Activated CD8-positive, alpha-beta T cell treated with anti-CD3 and anti-CD28 coated beads for 36 hours (primary cell): ENCODE data around the gene ADAMTSL4. TPM values are rescaled to one million over a fixed set of nuclear protein-coding genes. Genes with fewer than 3 reads are reported as not detected.
"Not testable (repeated sequence)": the region's sequence is repeated elsewhere in the genome, so short reads cannot be mapped to it uniquely, and the experiment has no call there.

ENCODE experiments used
- ATAC-seq: fragments of 200-7000 bp; cut with Tn5 transposase; one replicate; pipeline ENCODE4 v1.10.0; 2021; ENCODE audit warnings: mild to moderate bottlenecking, moderate library complexity
- CTCF ChIA-PET: fragments of 350-600 bp; sonication (Branson Sonifier 250); formaldehyde crosslinking; loops from one replicate; lab custom pipeline; 2021; ENCODE audit warnings: antibody characterized with exemption; lab: Charles Lee
- POLR2A ChIA-PET: fragments of 350-600 bp; sonication (Branson Sonifier 250); formaldehyde crosslinking; loops from one replicate; lab custom pipeline; 2021; ENCODE audit warnings: antibody characterized with exemption; lab: Charles Lee
- DNase-seq: peaks from one replicate; pipeline ENCODE4 v3.0.0-alpha.2; 2020
- H3K27ac Mint-ChIP-seq: one replicate; pipeline ENCODE4 v1.8.0; 2021; ENCODE audit warnings: mild to moderate bottlenecking, mixed read lengths
- H3K27me3 Mint-ChIP-seq: one replicate; pipeline ENCODE4 v1.8.0; 2021; ENCODE audit warnings: mixed read lengths
- H3K36me3 Mint-ChIP-seq: one replicate; pipeline ENCODE4 v1.8.0; 2021; ENCODE audit warnings: low read depth, mixed read lengths
- H3K4me1 Mint-ChIP-seq: one replicate; pipeline ENCODE4 v1.8.0; 2021; ENCODE audit warnings: low read depth, mixed read lengths
- H3K4me3 Mint-ChIP-seq: one replicate; pipeline ENCODE4 v1.8.0; 2021; ENCODE audit warnings: mild to moderate bottlenecking, moderate library complexity, mixed read lengths
- H3K9me3 Mint-ChIP-seq: one replicate; pipeline ENCODE4 v1.8.0; 2021; ENCODE audit warnings: mixed read lengths
- intact Hi-C: fragments of 100-400 bp; cut with micrococcal nuclease; formaldehyde crosslinking; loops from one replicate; pipeline ENCODE4 v1.10.0; 2022
- total RNA-seq, 2 experiments: library from RNA; stranded (reverse); gene quantifications; one replicate each; pipeline ENCODE4 v1.2.3, GENCODE V29; 2021
- TF ChIP-seq, protein P1 (sequence below): fragments of 200-600 bp; IDR thresholded peaks from one replicate; pipeline ENCODE4 v1.8.0; 2022; ENCODE audit warnings: antibody characterized with exemption, mild to moderate bottlenecking

The ADAMTSL4 gene
- total RNA-seq, 2 experiments from 2014 or later: 0.11 to 0.20 TPM

DNA sequence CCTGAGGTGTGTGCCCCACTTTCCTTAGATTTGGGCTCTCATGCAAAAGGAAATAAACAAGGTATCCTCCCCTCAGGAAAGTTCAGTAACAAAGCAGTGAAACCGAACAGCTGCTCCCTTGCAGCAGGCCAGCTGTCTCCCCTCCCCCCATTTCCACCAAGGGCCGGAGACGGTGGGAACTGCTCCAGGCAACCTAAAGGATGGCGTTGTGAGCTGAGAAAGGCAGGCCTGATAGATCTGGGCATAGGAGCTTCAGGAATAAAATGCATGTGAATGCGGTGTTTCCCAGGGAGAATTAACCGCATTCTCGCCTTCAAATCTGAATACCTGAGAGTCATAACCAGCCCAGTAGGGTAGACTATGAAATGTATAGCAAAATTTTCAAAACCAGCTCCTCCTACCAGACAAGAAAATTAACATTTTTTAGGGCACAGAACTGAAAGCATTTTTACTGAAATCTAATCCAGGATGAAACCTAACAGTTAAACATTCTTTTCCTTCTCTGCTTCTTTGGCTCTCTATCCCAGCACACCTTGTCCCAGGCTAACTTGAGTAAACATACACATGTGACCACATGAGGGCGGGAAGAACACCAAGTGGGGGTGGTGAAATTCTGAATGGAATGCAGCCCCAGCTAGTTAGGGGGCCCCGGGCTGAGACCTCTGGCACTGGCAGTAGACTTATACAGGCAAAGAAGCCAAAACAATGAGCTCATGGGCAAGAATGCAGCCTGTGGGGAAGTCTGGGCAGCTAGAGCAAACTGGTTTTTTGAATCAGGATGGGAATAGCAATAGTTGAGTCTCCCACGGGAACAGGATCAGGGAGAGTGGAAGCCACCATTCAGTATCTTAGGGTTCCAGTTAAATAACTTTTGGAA is 18.7 kb downstream of the ADAMTSL4 start:
- DNase-seq: peak; percentile 68
- Mint-ChIP-seq H3K4me3 (peak overlapping the region; percentile 62), H3K9me3 (no peaks in the 10 kb centered on the region), H3K27ac (peak overlapping the region; percentile 97), H3K36me3 (peaks cover 39% of the 10 kb centered on the region), H3K4me1 (peaks cover 84% of the 10 kb centered on the region), H3K27me3 (no peaks in the 10 kb centered on the region)
- TF ChIP-seq, protein P1, sequence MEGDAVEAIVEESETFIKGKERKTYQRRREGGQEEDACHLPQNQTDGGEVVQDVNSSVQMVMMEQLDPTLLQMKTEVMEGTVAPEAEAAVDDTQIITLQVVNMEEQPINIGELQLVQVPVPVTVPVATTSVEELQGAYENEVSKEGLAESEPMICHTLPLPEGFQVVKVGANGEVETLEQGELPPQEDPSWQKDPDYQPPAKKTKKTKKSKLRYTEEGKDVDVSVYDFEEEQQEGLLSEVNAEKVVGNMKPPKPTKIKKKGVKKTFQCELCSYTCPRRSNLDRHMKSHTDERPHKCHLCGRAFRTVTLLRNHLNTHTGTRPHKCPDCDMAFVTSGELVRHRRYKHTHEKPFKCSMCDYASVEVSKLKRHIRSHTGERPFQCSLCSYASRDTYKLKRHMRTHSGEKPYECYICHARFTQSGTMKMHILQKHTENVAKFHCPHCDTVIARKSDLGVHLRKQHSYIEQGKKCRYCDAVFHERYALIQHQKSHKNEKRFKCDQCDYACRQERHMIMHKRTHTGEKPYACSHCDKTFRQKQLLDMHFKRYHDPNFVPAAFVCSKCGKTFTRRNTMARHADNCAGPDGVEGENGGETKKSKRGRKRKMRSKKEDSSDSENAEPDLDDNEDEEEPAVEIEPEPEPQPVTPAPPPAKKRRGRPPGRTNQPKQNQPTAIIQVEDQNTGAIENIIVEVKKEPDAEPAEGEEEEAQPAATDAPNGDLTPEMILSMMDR: no peak
- intact Hi-C loops: loop anchor here (10.0 kb wide), 1 partner anchor 127 kb away; the partner anchor contains the start of gene GOLPH3L
- ChIA-PET CTCF (interaction anchor here (1.0 to 15.9 kb wide), 4 partner anchors 6 to 129 kb away, joined by 3 to 324 read pairs (median 140); partner anchors contain the start of genes ENSA, GOLPH3L and MCL1), POLR2A (interaction anchor here (0.5 to 24.5 kb wide), 9 partner anchors 4 to 543 kb away, joined by 3 to 678 read pairs (median 5); partner anchors contain the start of genes ENSA, GOLPH3L, MCL1 and TARS2)
- peak; percentile 22 for ATAC-seq

DNA sequence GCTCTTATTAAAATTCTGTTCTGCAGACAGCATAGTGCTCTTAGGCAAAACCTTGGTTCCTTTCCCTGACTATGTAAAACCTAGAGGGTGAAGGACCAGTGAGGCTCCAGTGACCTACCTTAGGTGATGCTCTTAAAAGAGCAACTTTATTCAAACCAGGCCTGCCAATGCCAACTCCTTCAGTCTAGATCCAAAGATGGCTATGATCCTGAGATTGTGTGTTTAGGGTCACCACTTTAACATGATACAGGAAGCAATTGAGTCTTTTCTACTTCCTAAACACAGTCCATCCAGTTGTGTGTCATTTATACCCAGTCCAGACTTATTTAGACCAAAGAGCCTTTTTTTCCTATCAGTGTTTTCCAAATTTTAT is 19.4 kb downstream of the ADAMTSL4 start:
- POLR2A ChIA-PET: interaction anchor here (0.5 to 24.5 kb wide), 8 partner anchors 5 to 542 kb away, joined by 3 to 678 read pairs (median 5); partner anchors contain the start of genes ENSA, GOLPH3L, MCL1 and TARS2
- TF ChIP-seq, protein P1: no peak
- Mint-ChIP-seq H3K4me3 (peak overlapping the region; percentile 62), H3K27ac (peak overlapping the region; percentile 97), H3K36me3 (peaks cover 45% of the 10 kb centered on the region), H3K27me3 (no peaks in the 10 kb centered on the region), H3K4me1 (peaks cover 84% of the 10 kb centered on the region), H3K9me3 (no peaks in the 10 kb centered on the region)
- intact Hi-C loops: loop anchor here (10.0 kb wide), 1 partner anchor 126 kb away; the partner anchor contains the start of gene GOLPH3L
- DNase-seq: no peak
- CTCF ChIA-PET: interaction anchor here (1.0 to 15.9 kb wide), 4 partner anchors 7 to 129 kb away, joined by 3 to 324 read pairs (median 140); partner anchors contain the start of genes ENSA, GOLPH3L and MCL1
- ATAC-seq: no peak

DNA sequence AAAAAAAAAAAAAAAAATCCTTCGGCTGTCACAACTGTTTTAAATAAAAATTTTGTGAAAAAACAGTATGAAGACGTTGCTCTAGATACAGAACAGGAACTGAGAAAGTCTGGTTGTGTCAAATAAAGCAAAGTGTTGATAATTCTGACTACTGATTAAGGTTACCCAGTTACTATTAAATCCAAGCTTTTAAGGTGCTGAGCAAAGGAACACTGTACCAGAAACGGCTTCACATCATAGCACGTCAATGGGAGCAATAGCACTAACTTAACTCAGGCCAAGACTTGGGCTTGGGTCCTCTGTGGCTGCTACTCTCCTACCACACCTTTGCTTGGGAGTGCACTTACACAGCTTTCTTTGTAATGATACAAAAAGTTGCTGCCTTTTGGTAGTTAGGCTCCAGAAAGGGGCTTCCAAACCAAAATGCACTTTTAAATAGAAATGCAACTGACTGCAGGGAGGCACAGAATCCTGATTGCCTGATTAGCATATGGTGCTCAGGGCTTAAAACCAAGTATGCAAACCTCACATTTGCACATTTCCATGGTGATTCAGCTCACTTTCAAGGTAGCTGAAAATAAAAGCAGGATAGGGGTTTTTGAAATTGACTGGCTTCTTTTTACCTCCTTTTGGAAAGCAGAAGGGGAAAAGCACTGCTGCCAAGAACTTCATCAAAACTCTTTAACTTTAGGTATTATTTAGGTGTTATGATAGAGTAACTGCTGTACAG is 23.9 kb downstream of the ADAMTSL4 start:
- intact Hi-C loops: no loop called here
- CTCF ChIA-PET: interaction anchor here (1.3 to 15.9 kb wide), 3 partner anchors 11 to 46 kb away, joined by 4 to 237 read pairs (median 7); no protein-coding TSS in a partner anchor
- Mint-ChIP-seq H3K4me3 (peak overlapping the region; percentile 97), H3K27me3 (no peaks in the 10 kb centered on the region), H3K27ac (peak overlapping the region; percentile 93), H3K4me1 (peaks cover 68% of the 10 kb centered on the region), H3K36me3 (peaks cover 82% of the 10 kb centered on the region), H3K9me3 (no peaks in the 10 kb centered on the region)
- ATAC-seq (no peak), DNase-seq (no peak)
- TF ChIP-seq, protein P1: no peak
- POLR2A ChIA-PET: interaction anchor here (0.6 to 24.5 kb wide), 7 partner anchors 8 to 299 kb away, joined by 3 to 678 read pairs (median 3); partner anchors contain the start of genes ADAMTSL4 and ENSA

DNA sequence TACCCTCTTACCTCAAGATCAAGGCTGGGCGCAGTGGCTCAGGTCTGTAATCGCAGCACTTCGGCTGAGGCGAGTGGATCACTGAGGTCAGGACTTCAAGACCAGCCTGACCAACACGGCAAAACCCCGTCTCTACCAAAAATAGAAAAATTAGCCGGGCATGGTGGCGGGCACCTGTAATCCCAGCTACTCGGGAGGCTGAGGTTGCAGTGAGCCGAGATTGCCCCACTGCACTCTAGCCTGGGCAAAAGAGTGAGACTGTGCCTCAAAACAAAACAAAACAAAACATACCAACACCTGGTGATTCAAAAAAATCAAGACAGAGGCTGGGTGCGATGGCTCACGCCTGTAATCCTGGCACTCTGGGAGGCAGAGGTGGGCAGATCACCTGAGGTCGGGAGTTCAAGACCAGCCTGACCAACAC is 24.5 kb downstream of the ADAMTSL4 start:
- Mint-ChIP-seq H3K27ac (peak overlapping the region; percentile 93), H3K4me3 (peak overlapping the region; percentile 97), H3K36me3 (peaks cover 88% of the 10 kb centered on the region), H3K4me1 (peaks cover 62% of the 10 kb centered on the region)
- ChIA-PET POLR2A (interaction anchor here (0.6 to 24.5 kb wide), 7 partner anchors 10 to 299 kb away, joined by 3 to 678 read pairs (median 3); partner anchors contain the start of gene ENSA), CTCF (interaction anchor here (1.3 to 15.9 kb wide), 3 partner anchors 12 to 46 kb away, joined by 4 to 237 read pairs (median 7); no protein-coding TSS in a partner anchor)
- H3K27me3 Mint-ChIP-seq, intact Hi-C loops, H3K9me3 Mint-ChIP-seq, ATAC-seq: not testable (repeated sequence)
- peak; percentile 43 for DNase-seq
